ENCODE measurements around the gene DYNC2I2.
"Not testable (repeated sequence)": the region's sequence is repeated elsewhere in the genome, so short reads cannot be mapped to it uniquely, and the experiment has no call there.

Gene DYNC2I2

GRCh38 chr9:128684065-128684324 lies 27.3 kb upstream of the DYNC2I2 start:
- Histone ChIP-seq H3K4me1 (ENCODE audit: control insufficient read depth, insufficient read depth, low read length) (peaks cover 15% of the 10 kb centered on the region), H3K4me2 (ENCODE audit: low read length) (peak overlapping the region; percentile 11), H3K36me3 (ENCODE audit: insufficient read depth, low read length) (no peaks in the 10 kb centered on the region), H3K27me3 (ENCODE audit: control insufficient read depth, insufficient read depth, low read length) (no peaks in the 10 kb centered on the region), H3K4me3 (ENCODE audit: low read length) (no peak overlapping the region), H3K9ac (ENCODE audit: low read depth, low read length) (no peak overlapping the region), H3K9me3 (replicated peaks; ENCODE audit: low read length) (no peaks in the 10 kb centered on the region)

DNA sequence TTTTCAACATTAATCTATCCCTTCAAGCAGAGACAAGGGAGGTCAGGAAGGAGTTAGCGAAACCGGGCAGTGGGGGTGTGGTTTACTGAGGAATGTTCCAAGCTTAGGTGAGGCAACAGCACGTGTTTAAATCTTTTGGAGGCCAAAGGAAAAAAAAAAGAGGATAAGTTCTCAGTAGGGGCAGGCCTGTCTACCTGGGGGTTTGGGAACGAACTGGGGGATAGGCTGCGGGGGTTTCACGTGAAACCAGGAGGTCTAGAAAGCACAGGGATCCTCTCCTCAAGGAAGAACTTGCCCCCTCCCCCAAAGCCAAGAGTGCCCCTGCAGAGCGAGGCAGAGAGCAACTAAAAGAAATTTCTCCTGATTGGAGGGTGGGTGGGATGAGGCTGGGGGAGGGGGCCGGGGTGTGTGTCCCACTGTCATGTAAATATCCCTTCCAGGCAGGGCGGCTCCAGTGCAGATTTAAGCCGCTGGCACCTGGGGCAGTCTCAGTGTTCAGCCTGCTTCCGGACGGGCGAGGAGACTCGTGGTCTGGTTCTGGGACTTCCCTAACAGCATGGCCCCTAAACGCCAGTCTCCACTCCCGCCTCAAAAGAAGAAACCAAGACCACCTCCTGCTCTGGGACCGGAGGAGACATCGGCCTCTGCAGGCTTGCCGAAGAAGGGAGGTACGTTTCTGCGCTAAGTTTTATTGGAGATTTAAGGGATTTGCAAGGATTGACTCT lies 26.9 kb upstream of the DYNC2I2 start:
- Histone ChIP-seq H3K36me3 (ENCODE audit: insufficient read depth, low read length) (no peaks in the 10 kb centered on the region), H3K27me3 (ENCODE audit: control insufficient read depth, insufficient read depth, low read length) (no peaks in the 10 kb centered on the region), H3K4me3 (ENCODE audit: low read length) (no peak overlapping the region), H3K4me1 (ENCODE audit: control insufficient read depth, insufficient read depth, low read length) (peaks cover 13% of the 10 kb centered on the region), H3K4me2 (ENCODE audit: low read length) (peak overlapping the region; percentile 11), H3K9ac (ENCODE audit: low read depth, low read length) (no peak overlapping the region), H3K9me3 (replicated peaks; ENCODE audit: low read length) (no peaks in the 10 kb centered on the region)

DNA sequence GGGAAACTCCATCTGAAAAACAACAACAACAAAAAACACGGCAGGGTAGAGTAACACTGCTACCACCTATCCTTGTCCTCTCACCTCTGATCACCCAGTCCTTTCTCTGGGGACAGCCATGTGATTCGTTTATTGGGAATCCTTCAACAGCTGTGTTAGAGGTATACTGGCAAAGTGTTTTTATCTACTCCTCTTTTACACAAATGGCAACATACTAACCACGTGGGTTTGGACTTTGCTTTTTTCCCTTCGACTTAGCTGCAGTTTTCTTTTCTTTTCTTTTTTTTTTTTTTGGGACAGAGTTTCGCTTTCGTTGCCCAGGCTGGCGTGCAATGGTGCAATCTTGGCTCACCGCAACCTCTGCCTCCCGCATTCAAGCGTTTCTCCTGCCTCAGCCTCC lies 21.1 kb upstream of the DYNC2I2 start:
- Histone ChIP-seq H3K36me3 (ENCODE audit: insufficient read depth, low read length) (no peaks in the 10 kb centered on the region), H3K4me1 (ENCODE audit: control insufficient read depth, insufficient read depth, low read length) (peaks cover 4% of the 10 kb centered on the region), H3K4me2 (ENCODE audit: low read length) (peak overlapping the region; percentile 58), H3K27me3 (ENCODE audit: control insufficient read depth, insufficient read depth, low read length) (peaks cover 4% of the 10 kb centered on the region), H3K9me3 (replicated peaks; ENCODE audit: low read length) (no peaks in the 10 kb centered on the region), H3K4me3 (ENCODE audit: low read length) (no peak overlapping the region), H3K9ac (ENCODE audit: low read depth, low read length) (no peak overlapping the region)

DNA sequence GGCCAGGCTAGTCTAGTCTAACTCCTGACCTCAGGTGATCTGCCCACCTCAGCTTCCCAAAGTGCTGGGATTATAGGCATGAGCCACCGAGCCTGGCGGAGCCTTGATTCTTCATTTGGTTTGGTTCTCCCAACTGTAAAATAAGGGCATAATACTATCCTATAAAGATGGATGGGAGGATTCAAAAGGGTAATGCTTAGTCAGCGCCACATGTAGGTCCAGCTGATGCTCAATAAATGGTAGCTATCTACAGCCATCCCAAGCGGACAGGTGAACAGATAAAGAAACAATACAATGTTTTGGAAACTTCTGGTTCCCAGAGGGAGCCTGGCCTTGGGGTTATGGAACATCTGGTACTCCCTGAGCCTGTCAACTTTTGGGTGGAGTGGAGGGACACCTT lies 18.7 kb upstream of the DYNC2I2 start:
- Histone ChIP-seq H3K4me2 (ENCODE audit: low read length) (no peak overlapping the region), H3K4me1 (ENCODE audit: control insufficient read depth, insufficient read depth, low read length) (peaks cover 4% of the 10 kb centered on the region), H3K27me3 (ENCODE audit: control insufficient read depth, insufficient read depth, low read length) (peaks cover 4% of the 10 kb centered on the region), H3K9ac (ENCODE audit: low read depth, low read length) (no peak overlapping the region), H3K9me3 (replicated peaks; ENCODE audit: low read length) (no peaks in the 10 kb centered on the region), H3K36me3 (ENCODE audit: insufficient read depth, low read length) (no peaks in the 10 kb centered on the region), H3K4me3 (ENCODE audit: low read length) (no peak overlapping the region)

- Histone ChIP-seq H3K4me3 (ENCODE audit: low read length) (no peak overlapping the region), H3K27me3 (ENCODE audit: control insufficient read depth, insufficient read depth, low read length) (no peaks in the 10 kb centered on the region), H3K4me2 (ENCODE audit: low read length) (no peak overlapping the region), H3K36me3 (ENCODE audit: insufficient read depth, low read length) (no peaks in the 10 kb centered on the region), H3K9me3 (replicated peaks; ENCODE audit: low read length) (no peaks in the 10 kb centered on the region), H3K4me1 (ENCODE audit: control insufficient read depth, insufficient read depth, low read length) (peaks cover 3% of the 10 kb centered on the region), H3K9ac (ENCODE audit: low read depth, low read length) (no peak overlapping the region)
Observed at GRCh38 chr9:128669786-128670185, 13.1 kb upstream of the DYNC2I2 start.

GRCh38 chr9:128666481-128666941 lies 9.9 kb upstream of the DYNC2I2 start:
- not testable (repeated sequence) for H3K27me3 ChIP-seq (ENCODE audit: control insufficient read depth, insufficient read depth, low read length); H3K4me2 ChIP-seq (ENCODE audit: low read length); H3K36me3 ChIP-seq (ENCODE audit: insufficient read depth, low read length); H3K4me1 ChIP-seq (ENCODE audit: control insufficient read depth, insufficient read depth, low read length); H3K9me3 ChIP-seq (replicated peaks; ENCODE audit: low read length); H3K4me3 ChIP-seq (ENCODE audit: low read length); H3K9ac ChIP-seq (ENCODE audit: low read depth, low read length)

- Histone ChIP-seq H3K4me1 (ENCODE audit: control insufficient read depth, insufficient read depth, low read length) (peaks cover 6% of the 10 kb centered on the region), H3K4me2 (ENCODE audit: low read length) (no peak overlapping the region), H3K4me3 (ENCODE audit: low read length) (no peak overlapping the region), H3K9ac (ENCODE audit: low read depth, low read length) (no peak overlapping the region), H3K27me3 (ENCODE audit: control insufficient read depth, insufficient read depth, low read length) (no peaks in the 10 kb centered on the region), H3K36me3 (ENCODE audit: insufficient read depth, low read length) (no peaks in the 10 kb centered on the region), H3K9me3 (replicated peaks; ENCODE audit: low read length) (no peaks in the 10 kb centered on the region)
Observed at GRCh38 chr9:128657796-128658195, 1.1 kb upstream of the DYNC2I2 start.

GRCh38 chr9:128657344-128657704 lies 677 bp upstream of the DYNC2I2 start:
- Histone ChIP-seq H3K4me2 (ENCODE audit: low read length) (peak overlapping the region; percentile 94), H3K9me3 (replicated peaks; ENCODE audit: low read length) (no peaks in the 10 kb centered on the region), H3K36me3 (ENCODE audit: insufficient read depth, low read length) (no peaks in the 10 kb centered on the region), H3K4me1 (ENCODE audit: control insufficient read depth, insufficient read depth, low read length) (peaks cover 6% of the 10 kb centered on the region), H3K27me3 (ENCODE audit: control insufficient read depth, insufficient read depth, low read length) (no peaks in the 10 kb centered on the region), H3K4me3 (ENCODE audit: low read length) (no peak overlapping the region), H3K9ac (ENCODE audit: low read depth, low read length) (peak overlapping the region; percentile 93)

DNA sequence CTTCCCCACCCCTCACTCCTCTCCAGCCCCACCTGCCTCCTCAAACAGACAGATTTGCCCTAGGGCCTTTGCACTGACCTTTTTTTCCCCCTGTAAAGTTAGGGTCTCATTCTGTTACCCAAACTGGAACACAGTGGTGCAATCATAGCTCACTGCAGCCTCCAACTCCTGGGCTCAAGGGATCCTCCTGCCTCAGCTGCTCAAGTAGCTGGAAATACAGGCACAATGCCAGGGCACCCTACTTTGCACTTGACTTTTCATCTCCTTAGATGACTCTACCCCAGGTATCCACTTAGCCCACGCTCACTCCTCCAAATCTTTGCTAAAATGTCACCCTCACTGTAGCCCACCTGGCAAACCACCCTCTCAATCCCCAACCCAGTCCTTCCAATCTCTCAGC lies 2.2 kb downstream of the DYNC2I2 start:
- no peak overlapping the region for H3K4me3 ChIP-seq (ENCODE audit: low read length)
- H3K36me3 ChIP-seq (ENCODE audit: insufficient read depth, low read length): no peaks in the 10 kb centered on the region
- no peaks in the 10 kb centered on the region for H3K9me3 ChIP-seq (replicated peaks; ENCODE audit: low read length)
- H3K27me3 ChIP-seq (ENCODE audit: control insufficient read depth, insufficient read depth, low read length): no peaks in the 10 kb centered on the region
- no peak overlapping the region for H3K9ac ChIP-seq (ENCODE audit: low read depth, low read length)
- peaks cover 6% of the 10 kb centered on the region for H3K4me1 ChIP-seq (ENCODE audit: control insufficient read depth, insufficient read depth, low read length)
- no peak overlapping the region for H3K4me2 ChIP-seq (ENCODE audit: low read length)

DNA sequence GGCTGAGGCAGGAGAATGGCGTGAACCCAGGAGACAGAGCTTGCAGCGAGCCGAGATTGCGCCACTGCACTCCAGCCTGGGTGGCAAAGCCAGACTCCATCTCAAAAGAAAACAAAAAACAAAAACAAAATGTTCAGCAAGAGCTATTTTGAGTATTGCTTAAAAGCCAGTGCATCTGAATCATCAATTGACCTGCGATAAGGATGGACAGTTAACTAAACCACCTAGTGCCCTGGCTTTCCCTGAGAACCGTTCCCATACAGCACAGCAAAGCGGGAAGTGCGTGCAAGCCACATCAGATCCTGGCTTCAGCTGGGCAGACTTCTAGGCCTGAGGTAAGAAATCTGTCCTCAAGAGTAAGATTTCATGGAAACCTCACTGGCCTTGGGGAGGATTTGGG lies 2.7 kb downstream of the DYNC2I2 start:
- Histone ChIP-seq H3K9ac (ENCODE audit: low read depth, low read length) (no peak overlapping the region), H3K4me3 (ENCODE audit: low read length) (no peak overlapping the region), H3K36me3 (ENCODE audit: insufficient read depth, low read length) (no peaks in the 10 kb centered on the region)

DNA sequence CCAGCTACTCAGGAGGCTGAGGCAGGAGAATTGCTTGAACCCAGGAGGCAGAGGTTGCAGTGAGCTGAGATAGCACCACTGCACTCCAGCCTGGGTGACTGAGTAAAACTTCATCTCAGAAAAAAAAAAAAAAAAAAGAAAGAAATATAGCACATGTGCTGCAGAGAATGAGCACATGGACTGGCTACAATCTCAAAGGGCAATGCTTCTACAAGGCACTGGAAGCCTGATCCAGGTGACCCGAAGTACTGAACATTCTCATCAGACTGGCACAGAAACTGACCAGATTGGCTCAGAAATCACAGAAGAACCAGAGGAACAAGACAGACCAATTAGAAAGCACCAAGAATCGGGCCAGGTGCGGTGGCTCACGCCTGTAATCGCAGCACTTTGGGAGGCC lies 4.8 kb downstream of the DYNC2I2 start:
- H3K4me2 ChIP-seq (ENCODE audit: low read length): no peak overlapping the region
- no peak overlapping the region for H3K9ac ChIP-seq (ENCODE audit: low read depth, low read length)
- no peaks in the 10 kb centered on the region for H3K36me3 ChIP-seq (ENCODE audit: insufficient read depth, low read length)
- H3K9me3 ChIP-seq (replicated peaks; ENCODE audit: low read length): no peaks in the 10 kb centered on the region
- peaks cover 1% of the 10 kb centered on the region for H3K4me1 ChIP-seq (ENCODE audit: control insufficient read depth, insufficient read depth, low read length)
- H3K27me3 ChIP-seq (ENCODE audit: control insufficient read depth, insufficient read depth, low read length): no peaks in the 10 kb centered on the region
- no peak overlapping the region for H3K4me3 ChIP-seq (ENCODE audit: low read length)

More for the DNA sequence above, 2.7 kb downstream of the DYNC2I2 start:
- Histone ChIP-seq H3K27me3 (ENCODE audit: control insufficient read depth, insufficient read depth, low read length) (no peaks in the 10 kb centered on the region), H3K9me3 (replicated peaks; ENCODE audit: low read length) (no peaks in the 10 kb centered on the region), H3K4me1 (ENCODE audit: control insufficient read depth, insufficient read depth, low read length) (peaks cover 6% of the 10 kb centered on the region), H3K4me2 (ENCODE audit: low read length) (no peak overlapping the region)

- not testable (repeated sequence) for H3K4me3 ChIP-seq (ENCODE audit: low read length); H3K9me3 ChIP-seq (replicated peaks; ENCODE audit: low read length); H3K27me3 ChIP-seq (ENCODE audit: control insufficient read depth, insufficient read depth, low read length); H3K9ac ChIP-seq (ENCODE audit: low read depth, low read length); H3K4me1 ChIP-seq (ENCODE audit: control insufficient read depth, insufficient read depth, low read length); H3K36me3 ChIP-seq (ENCODE audit: insufficient read depth, low read length); H3K4me2 ChIP-seq (ENCODE audit: low read length)
Observed at GRCh38 chr9:128648206-128648605, 8.4 kb downstream of the DYNC2I2 start.
